ENCODE measurements around the gene DLG4. TPM values are rescaled to one million over a fixed set of nuclear protein-coding genes. Genes with fewer than 3 reads are reported as not detected.

The DLG4 gene
- total RNA-seq, 1 experiment from 2014 or later, result 38.3 TPM

DNA sequence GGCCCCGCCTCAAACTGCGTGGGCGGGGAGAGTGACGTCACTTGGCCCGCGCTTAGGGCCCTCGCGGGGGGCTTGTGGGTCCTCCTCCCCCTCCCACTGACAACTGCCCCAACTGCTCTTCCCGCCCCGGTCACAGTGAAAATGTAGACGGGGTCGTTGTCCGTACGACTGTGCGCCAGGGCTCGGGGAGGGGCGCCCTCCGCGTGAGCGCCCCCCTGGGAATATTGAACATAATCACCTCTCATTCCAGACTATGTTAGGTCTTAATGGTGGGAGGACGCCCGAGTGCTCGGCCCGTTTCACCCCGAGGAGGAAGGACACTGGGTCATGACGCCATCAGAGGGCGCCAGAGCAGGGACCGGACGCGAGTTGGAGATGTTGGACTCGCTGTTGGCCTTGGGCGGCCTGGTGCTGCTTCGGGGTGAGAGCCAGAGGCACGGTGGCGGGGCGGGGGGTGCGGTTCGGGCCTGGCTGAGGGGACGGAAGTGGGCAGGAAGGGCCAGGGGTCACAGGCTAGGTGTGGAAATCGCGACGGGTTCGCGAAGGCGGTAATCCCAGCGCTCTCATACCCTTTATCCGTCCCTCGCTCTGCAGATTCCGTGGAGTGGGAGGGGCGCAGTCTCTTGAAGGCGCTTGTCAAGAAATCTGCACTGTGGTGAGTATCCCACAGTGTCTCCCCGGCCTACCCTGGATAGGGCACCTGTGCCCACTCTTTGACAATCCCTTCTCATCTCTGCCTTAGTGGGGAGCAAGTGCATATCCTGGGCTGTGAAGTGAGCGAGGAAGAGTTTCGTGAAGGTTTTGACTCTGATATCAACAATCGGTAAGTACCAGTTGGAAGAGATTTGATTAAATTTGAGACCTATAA lies 32.8 kb upstream of the DLG4 start, which contains the start of gene ELP5:
TSS of gene ELP5 (plus strand) at position 40 of the 868 bp plus-strand sequence. CDS start at position 376, 336 bp downstream.
- H3K79me1 ChIP-seq (ENCODE audit: insufficient read depth, low read depth, low read length, poor library complexity, severe bottlenecking), result peaks cover 13% of the 10 kb centered on the region
- no peak within 1 kb of the TSS for H2BK20ac ChIP-seq (ENCODE audit: low read depth, low read length, poor library complexity, severe bottlenecking)
- H2BK15ac ChIP-seq (ENCODE audit: low read depth, low read length), result no peak within 1 kb of the TSS
- H4K91ac ChIP-seq (ENCODE audit: insufficient read length, low read depth, low read length), result no peak within 1 kb of the TSS
- peaks cover 25% of the 10 kb centered on the region; the same call in 1 of the 2 replicates for H3K79me2 ChIP-seq (ENCODE audit: insufficient read depth, low read length)
- H3K4me1 ChIP-seq (ENCODE audit: insufficient read depth, low read length), result no peaks in the 10 kb centered on the region; the same call in 1 of the 2 replicates
- no peak within 1 kb of the TSS for H4K5ac ChIP-seq (ENCODE audit: insufficient read length, low read depth, low read length)
- Mint-ChIP-seq H3K4me1 (peaks cover 22 to 28% of the 10 kb centered on the region in 2 experiments), H3K36me3 (ENCODE audit: insufficient read depth in 1 of 3, low read depth in 3 of 3) (peaks cover 22 to 42% (median 40%) of the 10 kb centered on the region in 3 experiments), H3K27ac (peak within 1 kb of the TSS; percentile 100), H3K9me3 (no peaks in the 10 kb centered on the region), H3K4me3 (peak within 1 kb of the TSS; percentile 90 to 95), H3K27me3 (ENCODE audit: low read depth) (no peaks in the 10 kb centered on the region; the same call in 1 of the 2 replicates)
- no peak within 1 kb of the TSS for H4K8ac ChIP-seq (replicated peaks; ENCODE audit: insufficient read length, low read depth, low read length)
- H3K56ac ChIP-seq (ENCODE audit: insufficient read length, low read depth, low read length), result no peak within 1 kb of the TSS
- WGBS (ENCODE audit: extremely low coverage, insufficient read length, low lambda C conversion rate), result no CpG with 5 or more reads among the region's 55 CpGs
- H2AK5ac ChIP-seq (ENCODE audit: insufficient read length, low read length), result no peak within 1 kb of the TSS
- peak within 1 kb of the TSS; percentile 81 for H3K14ac ChIP-seq (ENCODE audit: insufficient read depth, low read length)
- TF ChIP-seq, protein P1, sequence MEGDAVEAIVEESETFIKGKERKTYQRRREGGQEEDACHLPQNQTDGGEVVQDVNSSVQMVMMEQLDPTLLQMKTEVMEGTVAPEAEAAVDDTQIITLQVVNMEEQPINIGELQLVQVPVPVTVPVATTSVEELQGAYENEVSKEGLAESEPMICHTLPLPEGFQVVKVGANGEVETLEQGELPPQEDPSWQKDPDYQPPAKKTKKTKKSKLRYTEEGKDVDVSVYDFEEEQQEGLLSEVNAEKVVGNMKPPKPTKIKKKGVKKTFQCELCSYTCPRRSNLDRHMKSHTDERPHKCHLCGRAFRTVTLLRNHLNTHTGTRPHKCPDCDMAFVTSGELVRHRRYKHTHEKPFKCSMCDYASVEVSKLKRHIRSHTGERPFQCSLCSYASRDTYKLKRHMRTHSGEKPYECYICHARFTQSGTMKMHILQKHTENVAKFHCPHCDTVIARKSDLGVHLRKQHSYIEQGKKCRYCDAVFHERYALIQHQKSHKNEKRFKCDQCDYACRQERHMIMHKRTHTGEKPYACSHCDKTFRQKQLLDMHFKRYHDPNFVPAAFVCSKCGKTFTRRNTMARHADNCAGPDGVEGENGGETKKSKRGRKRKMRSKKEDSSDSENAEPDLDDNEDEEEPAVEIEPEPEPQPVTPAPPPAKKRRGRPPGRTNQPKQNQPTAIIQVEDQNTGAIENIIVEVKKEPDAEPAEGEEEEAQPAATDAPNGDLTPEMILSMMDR (conservative IDR thresholded peaks at IDR 0.05), result no peak; the same call in 2 of the 3 replicates
- peak within 1 kb of the TSS; percentile 79 for H3K4me2 ChIP-seq (ENCODE audit: insufficient read depth, insufficient read length, low read length)
- peak within 1 kb of the TSS; percentile 81 for H3K9ac ChIP-seq (ENCODE audit: extremely low read depth, insufficient read length, low read length)
- H3K4ac ChIP-seq (ENCODE audit: low read depth, low read length), result no peak within 1 kb of the TSS
- no peak within 1 kb of the TSS for H2BK12ac ChIP-seq (ENCODE audit: insufficient read length, low read depth, low read length)
- no peaks in the 10 kb centered on the region for H3K9me3 ChIP-seq (ENCODE audit: control insufficient read depth, low read depth, low read length)
- H3K27me3 ChIP-seq (ENCODE audit: insufficient read depth, low read length), result no peaks in the 10 kb centered on the region
- H3K23me2 ChIP-seq (ENCODE audit: insufficient read length, low read depth, low read length, poor library complexity, severe bottlenecking), result peaks cover 6% of the 10 kb centered on the region
- H2BK120ac ChIP-seq (ENCODE audit: low read depth, low read length, poor library complexity, severe bottlenecking), result peak within 1 kb of the TSS; percentile 50
- peak within 1 kb of the TSS; percentile 90 for H3K18ac ChIP-seq (ENCODE audit: insufficient read length, low read depth, low read length)
- no peak within 1 kb of the TSS for H2AFZ ChIP-seq (ENCODE audit: low read length)
- H4K20me1 ChIP-seq (ENCODE audit: control insufficient read depth, insufficient read depth, insufficient read length), result no peaks in the 10 kb centered on the region
- no peak within 1 kb of the TSS for H2BK5ac ChIP-seq (ENCODE audit: insufficient read length, low read length)
- H3T11ph ChIP-seq (ENCODE audit: low read length), result no peak within 1 kb of the TSS
- H3K27ac ChIP-seq (ENCODE audit: insufficient read length, low read depth, low read length), result peak within 1 kb of the TSS; percentile 9
- peak; percentile 98 for DNase-seq
- H3K23ac ChIP-seq (ENCODE audit: insufficient read length, low read depth, low read length), result no peak within 1 kb of the TSS

Data from H9 (cell line).